NOMO-1 treated with dmso at 0.1 percent for 144 hours (cell line): Measurements from ENCODE around the gene KRT34.
"Not testable (repeated sequence)": the region's sequence is repeated elsewhere in the genome, so short reads cannot be mapped to it uniquely, and the experiment has no call there.

ENCODE experiments used
- DNase-seq: peaks from one replicate; lab custom pipeline; 2025; ENCODE audit not compliant: unreplicated experiment; lab: John Stamatoyannopoulos, UW

KRT34 gene

DNA sequence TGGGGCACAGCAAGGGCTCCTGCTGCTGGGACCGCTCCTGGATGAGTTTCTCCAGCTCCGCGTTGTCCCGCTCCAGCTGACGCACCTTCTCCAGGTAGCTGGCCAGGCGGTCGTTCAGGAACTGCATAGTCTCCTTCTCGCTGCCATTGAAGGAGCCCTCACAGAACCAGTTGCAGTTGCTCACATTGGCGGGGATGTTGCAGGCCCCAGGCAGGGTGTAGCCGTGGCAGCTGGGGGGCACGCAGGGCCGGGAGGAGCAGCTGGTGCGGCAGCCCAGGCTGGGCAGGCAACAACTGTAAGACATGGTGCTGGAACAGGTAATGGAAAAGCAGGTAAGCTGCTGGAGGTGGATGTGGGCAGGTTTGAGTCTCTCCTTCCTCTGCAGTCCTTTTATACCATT, at the start of gene KRT34:
TSS of gene KRT34 (minus strand) at position 364 of the 400 bp plus-strand sequence. CDS start at position 304, 60 bp downstream.
- not testable (repeated sequence) for DNase-seq

DNA sequence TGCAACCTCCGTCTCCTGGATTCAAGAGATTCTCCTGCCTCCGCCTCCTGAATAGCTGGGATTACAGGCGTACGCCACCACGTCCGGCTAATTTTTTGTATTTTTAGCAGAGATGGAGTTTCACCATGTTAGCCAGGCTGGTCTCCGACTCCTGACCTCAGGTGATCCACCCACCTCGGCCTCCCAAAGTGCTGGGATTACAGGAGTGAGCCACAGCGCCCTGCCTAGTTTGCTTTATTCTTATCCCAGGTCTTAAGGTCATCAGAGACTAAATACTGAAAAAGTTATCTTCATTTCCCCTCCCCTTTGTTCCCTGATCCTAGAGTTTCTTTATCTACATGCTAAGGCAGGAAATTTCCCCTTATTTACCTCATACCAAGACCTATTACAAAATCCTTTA, 48.3 kb upstream of the KRT34 start:
- DNase-seq = not testable (repeated sequence)

DNA sequence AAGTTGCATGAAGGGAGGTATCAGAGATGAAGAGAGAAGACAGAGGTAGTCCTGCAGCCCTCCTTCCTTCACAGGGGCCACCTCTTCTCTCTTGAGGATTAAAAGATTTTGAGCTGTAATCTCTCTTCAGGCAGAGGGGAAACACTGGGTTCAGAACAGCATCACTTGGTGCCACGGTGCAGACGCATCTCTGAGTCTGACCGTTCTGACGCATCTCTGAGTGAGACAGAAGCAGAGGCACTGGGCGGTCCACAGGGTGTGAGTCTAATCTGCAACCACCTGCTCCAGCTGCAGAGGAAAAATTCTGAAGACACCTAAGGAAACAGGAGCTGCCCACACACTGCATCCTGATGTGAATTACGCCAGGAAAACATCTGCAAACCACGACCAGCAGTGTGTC, 47.6 kb upstream of the KRT34 start:
- no peak for DNase-seq

DNA sequence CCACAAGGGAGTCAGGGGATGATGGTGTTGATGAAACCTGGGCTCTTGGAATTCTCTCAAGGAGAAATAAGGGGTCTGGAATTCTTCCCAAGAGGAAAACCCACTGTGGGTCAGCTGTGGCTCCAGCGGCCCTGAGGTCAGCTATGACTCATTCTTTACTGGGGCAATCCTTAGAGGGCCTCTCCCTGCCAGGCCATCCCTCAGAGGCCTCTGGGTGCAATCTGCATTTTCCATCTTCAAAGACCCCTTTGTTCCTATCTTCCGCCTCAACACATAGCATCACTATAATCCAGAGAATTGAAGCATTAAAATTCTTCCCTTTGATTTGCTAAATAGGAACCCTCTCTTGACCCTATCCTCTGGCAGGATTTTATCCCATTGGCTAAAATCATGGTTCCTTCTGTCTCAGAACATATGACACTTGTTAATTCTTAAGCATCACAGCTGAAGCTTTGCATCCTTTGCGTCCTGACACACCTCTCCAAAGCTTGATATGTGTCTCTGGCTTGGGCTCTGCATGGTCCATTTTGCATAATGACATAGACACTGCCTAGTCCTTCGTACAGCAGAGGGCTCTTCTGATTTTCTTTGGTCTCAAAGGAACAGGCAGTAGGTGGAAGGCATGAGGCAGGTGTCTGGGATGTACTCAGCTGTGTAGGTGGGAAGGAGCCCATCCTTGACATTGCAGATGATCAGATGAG, 46.6 kb upstream of the KRT34 start:
- DNase-seq = no peak

DNA sequence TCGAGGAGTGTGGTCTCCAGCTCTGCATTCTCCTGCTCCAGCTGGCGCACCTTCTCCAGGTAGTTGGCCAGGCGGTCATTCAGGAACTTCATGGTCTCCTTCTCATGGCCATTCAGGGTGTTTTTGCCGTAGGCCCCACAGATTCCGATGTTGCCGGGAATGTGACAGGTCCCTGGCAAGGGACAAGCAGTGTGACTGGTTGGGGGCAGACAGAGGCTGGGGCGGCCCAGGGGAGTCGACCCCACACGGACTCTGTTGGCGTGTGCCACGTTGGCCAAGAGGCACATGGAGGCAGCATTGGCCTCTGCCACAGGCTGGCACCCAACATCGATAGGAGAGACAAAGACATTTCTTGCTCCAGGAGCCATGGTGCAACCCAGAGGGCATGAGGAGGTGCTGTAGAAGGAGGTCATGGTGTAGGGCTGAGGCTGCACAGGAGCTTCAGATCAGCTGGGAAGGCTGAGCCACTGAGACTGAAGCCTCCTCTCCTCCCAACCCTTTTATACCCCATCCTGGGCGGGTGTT, 42.1 kb upstream of the KRT34 start, which contains the start of gene KRT37:
TSS of gene KRT37 (minus strand) at position 475 of the 525 bp plus-strand sequence. CDS start at position 413, 62 bp downstream.
- no peak for DNase-seq

DNA sequence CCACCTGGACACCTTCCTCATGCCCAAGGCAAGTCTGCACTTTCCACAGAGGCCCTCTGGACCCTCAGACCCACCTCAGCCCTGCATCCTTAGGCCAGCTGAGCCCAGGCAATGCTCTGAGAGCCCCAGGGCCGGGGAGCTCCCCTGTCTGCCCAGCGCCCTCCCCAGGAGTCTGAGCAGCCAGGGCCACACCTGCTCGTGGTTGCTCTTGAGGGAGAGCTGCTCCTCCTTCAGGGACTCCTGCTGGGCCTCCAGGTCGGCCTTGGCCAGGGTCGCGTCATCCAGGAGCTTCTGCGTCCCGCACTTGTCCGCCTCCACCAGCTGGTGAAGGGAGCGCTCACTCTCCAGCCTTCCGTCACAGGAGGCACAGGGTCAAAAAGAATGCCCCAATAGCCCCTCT, 40.5 kb upstream of the KRT34 start:
- DNase-seq = not testable (repeated sequence)

DNA sequence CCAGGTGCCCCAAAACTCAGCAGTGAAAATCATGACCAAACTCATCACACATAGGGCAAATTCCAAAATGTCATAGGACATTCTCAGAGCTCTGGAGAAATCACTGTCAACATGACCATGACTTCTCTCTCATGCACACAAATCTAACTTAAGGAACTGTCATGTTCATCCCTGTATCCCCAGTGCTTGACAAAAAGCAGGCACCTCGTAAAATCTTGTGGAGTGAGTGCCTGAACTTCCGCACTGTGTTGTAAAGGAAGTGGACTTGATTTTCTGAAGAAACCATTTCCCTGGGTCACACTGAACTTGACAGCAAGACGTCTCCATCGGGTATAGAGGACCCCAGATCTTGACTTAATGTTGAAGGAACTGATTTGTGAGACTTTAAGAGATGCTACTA, 39.5 kb upstream of the KRT34 start:
- DNase-seq = no peak

DNA sequence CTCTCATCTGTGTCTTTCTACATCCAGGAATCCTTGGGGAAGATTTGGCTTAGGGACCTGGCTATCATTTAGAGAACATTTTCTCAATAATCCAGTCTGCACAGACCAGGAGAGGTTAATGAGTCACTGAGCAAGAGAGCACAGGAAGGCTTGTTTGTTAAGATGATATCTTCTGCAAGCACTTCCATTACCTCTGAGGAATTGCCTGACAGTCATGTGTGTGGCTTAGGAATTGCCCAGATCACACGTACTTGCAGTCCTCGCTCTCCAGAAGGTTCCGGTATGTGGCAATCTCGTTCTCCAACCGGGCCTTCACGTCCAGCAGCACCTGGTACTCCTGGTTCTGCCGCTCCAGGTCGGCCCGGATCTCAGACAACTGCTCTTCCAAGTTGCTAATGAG, 39.0 kb upstream of the KRT34 start:
- no peak for DNase-seq

DNA sequence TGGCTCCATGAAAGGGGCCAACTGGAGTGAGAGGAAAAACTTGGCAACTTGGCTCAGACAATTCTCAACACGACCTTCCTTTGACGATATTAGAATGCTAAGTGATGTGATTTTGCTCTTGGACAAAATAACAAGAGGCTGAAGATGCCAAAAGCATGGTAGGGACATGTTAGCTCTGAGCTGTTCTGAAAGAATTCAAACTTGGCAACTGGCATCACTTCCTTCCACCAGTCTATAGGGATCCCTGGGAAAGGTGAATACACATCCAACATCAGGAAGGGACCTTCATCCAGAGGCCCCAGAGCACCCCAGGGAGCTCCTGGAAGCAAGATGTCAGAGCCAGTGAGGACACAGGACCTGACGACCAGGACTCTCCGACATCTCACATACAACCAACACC, 38.0 kb upstream of the KRT34 start:
- no peak for DNase-seq

DNA sequence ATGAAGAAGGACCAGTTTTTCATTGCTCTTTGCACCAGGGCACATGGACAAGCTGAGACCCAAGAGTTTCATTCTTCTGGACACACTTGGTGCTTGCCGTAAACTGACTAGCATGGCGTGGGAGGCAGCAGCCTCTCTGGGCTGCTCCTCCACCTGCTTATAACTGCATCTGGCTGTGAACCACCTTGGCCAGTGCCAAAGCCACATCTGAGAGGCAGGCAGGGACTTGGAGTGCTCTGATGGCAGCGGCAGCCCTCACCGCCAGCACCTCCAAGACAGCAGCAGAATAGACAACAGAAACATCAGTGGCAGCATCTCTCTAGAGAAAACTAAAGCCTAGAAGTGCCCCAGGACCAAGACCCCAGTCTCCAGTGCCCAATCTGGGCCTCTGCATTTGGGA, 37.6 kb upstream of the KRT34 start:
- no peak for DNase-seq

DNA sequence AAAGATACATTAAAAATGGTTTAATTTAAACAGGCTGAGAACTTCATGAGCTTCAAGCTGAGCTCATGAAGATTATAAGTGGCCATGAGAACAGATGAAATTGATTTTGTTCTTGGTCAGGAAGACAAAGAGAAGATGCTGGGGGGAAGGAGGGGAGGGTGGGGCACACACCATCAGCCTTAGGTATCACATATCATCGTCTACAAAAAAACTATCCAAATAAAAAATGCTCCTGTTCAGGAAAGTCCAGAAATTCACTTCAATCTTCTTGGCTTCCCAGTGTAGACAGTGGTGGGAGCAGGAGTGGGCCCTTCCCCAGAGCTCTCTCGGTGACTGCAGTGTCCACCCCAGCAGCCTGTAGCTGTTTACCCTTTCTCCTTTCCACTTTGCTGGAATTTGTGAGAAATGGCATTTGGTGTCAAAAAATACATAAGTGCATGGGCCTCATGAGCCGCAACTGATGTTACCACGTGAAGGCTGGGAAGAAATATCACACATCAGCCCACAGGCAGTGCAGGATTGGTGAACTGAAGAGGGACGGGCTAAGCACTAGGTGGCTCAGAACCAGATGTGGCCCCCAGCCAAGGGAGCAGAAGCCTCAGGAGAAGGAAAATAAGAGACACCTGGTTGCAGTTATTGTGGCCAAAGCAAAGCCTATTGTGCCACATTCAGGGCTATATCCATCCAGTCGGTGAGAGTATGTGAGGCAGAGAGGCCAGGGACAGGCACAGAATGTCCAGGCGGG, 36.2 kb upstream of the KRT34 start:
- no peak for DNase-seq

DNA sequence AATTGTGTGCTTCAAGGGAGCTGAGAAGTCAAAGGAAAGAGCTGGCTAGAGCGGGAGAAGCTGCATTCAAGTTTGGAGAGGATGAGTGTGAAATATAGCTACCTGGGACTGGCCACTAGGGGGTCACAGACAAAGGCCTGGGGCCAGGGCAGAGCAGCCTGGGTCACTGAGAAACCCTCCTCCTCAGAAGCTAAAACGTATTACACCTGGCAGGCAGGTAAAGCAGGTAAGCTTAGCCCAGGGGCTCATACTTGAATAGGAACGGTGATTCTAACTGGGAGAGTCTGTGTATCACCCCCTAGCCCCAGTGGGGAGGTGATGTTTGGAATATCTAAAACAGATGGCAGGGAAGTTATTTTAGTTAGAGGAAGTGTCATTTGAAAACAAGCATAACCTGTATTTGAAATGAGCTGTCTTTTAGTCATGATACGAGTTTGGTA, 35.5 kb upstream of the KRT34 start:
- DNase-seq = peak; percentile 10

DNA sequence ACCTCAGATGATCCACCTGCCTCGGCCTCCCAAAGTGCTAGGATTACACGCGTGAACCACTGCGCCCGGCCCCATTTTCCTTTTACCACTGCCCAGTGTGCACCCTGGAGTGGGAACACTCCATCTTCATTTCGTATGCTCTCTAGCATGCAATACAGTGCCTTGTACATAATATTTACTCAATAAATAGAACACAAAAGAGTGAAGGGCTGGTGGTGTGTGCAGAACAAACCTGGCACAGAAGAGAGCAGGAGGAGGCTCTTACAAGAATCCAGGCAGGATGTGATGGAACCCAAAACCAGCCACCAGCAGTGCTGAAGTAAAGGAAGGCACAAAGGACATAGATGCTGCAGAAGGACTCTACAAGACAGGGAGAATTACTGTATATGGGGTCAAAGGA, 35.0 kb upstream of the KRT34 start:
- DNase-seq = no peak

DNA sequence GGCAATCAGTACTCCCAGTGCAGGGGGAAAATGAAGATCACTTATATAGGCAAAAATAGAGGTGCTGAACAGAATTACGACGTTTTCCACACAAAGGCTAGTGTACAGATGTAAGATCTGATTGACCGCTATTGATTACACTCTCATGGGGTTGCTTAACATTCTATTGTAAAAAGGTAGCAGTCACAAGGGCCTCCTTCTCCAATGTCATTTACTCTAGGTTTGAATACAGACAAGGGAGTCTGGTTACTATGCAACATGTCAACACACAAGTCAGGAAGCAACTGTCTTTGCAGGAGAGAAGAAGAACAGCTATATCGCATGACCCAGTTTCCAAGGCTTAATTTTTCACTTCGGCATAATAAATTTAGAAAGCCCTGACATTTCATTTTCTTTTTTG, 34.4 kb upstream of the KRT34 start:
- no peak for DNase-seq

DNA sequence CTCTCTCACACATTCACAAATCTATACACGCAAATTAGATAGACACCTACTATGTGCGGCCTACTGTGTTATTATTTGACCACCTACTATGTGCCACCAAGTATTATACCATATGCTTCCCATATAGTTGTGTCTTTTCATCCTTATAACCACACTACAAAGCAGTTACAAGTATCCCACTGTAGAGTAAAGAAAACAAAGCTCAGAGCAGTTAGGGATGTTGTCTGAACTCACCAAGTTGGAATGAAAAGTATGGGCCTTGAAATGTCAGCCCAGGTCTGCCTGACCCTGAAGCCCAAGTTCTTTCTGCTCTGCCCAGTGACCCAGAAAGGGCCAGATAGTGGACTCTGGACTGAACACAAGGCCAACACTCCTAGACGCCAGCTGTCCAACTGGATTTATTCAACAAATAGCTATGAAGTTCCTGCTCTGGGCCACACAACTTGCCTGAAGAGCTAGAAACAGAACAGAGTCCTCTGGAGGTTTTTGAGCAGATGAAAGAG, 33.8 kb upstream of the KRT34 start:
- no peak for DNase-seq

DNA sequence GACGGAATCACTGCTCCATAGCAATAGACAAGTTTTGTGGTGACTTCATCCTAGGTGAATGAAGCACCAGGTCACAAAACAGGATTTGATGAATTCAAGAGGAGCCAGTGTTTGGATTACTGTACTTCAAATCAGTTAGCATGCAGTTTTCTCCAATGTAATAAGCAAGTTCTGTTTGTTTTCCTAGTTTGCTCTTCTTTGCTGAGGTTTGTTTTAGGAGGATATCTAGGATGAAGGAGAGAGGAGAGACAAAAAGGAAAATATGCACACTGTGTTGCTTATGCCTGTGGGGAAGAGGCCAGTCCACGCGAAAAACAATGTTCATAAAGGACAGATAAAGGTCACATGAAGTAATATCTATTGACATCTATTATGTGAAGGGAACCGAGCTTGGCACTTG, 33.3 kb upstream of the KRT34 start:
- DNase-seq = no peak

DNA sequence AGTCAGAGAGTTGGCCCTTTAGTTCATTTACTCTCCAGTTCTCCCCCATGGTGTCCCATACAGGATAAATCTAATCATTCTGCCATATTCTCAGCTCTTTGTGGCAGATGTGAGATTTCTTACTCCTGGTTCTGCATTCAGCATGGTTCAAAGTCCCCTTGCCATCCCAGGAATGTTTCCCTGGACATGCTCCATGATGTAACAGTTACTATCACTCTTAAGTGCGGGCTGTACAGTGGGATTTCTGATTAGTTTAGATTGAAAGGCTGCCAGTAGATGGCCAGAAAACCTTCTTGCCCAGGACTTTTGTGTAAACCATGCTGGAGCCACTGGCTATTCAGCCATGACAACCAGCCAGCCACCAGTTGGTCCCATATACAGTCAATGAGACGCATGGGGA, 31.9 kb upstream of the KRT34 start:
- DNase-seq = no peak

DNA sequence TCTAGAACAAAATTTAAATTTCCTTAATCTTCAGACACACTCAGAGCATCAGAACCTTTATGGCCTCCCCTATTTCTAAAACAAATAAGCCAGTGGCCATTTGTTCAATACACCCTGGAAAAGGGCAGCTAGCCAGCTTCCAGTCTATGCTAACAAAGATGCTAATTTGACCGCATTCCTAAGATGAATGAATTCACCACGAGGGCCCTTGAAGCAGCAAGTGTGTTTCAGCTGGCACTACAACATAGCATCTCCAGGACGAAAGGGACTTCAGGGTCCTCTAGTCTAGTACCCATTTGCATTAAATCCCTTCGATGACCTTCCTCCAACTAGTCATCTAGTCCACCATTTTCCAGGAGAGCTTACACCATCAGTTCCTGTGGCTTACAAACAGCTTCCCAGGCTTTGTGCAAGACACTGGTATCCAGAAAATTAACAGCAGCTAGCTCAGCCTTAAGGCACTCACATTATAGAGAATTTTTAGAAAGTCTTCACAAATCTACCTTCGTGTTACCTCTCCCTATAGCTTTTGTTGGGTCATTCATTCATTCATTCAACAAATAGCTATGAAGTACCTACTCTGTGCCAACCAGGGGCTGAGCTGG, 31.3 kb upstream of the KRT34 start:
- no peak for DNase-seq

DNA sequence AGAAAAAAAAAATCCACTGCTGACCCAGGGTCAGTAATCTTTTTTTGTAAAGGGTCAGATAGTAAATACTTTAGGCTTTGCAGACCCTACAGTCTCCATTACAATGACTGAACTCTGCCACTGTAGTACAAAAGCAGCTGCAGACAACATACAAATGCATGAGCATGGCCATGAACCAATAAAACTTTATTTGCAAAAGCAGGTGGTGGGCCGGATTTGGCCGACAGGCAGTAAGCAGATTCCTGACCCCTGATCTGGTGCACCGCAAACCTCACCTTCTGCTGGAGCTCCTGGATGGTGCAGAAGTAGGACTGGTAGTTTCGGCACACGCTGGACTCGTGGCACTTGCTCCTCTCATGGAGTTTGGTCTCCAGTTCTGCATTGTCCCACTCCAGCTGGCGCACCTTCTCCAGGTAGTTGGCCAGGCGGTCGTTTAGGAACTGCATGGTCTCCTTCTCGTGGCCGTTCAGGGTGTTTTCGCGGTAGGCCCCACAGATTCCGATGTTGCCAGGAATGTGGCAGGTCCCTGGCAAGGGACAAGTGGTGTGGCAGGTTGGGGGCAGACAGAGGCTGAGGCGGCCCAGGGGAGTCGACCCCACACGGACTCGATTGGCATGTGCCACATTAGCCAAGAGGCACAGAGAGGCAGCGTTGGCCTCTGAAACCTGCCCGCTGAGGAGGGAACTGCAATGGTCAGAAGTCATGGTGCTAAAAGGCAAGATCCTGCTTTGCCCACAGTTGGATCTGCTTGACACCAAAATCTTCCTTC, 29.1 kb upstream of the KRT34 start:
- DNase-seq = no peak

DNA sequence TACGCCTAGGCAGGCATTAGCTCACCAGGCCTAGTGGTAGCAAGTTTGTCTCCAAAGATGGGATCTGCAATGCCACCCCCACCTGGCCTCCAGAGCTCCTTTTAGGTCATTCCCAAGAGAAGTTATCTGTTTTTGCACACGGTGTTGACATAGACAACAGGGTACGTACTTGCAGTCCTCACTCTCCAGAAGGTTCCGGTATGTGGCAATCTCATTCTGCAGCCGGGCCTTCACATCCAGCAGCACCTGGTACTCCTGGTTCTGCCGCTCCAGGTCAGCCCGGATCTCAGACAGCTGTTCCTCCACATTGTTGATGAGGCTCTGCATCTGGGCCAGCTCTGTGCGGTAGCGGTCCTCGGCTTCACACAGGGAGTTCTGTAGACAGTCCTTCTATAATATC, 25.1 kb upstream of the KRT34 start:
- no peak for DNase-seq

DNA sequence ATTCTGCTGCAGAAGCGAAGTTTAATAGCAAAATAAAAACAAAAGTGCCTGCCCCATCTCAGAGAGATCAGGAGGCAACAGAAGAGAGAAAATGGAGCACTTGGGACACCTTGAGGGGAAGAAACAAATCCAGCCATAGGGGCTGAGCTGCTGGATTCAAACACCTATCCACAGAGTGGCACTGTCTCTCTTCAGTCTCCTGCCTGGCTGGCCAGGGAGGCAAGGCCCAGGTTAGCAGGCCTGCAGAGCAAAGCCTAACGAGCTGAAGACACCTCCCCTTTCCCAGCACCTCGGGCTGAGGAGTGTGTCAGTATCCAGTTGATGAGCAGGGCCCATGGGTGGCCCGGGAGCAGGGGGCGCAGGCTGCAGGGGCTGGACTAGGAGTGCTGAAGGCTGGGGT, 24.1 kb upstream of the KRT34 start:
- no peak for DNase-seq
